NB4 (cell line): ENCODE measurements around the gene PLCD1.
"Not testable (repeated sequence)": the region's sequence is repeated elsewhere in the genome, so short reads cannot be mapped to it uniquely, and the experiment has no call there.

Source experiments
- DNase-seq: peaks from one replicate; pipeline ENCODE4 v3.0.0; 2010; ENCODE audit warnings: low read depth
- H3K4me3 ChIP-seq: one replicate; pipeline ENCODE4 v1.5.1; 2011; ENCODE audit warnings: mild to moderate bottlenecking, low read depth, low read length, moderate library complexity
- MYC ChIP-seq: IDR thresholded peaks from 2 replicates; pipeline ENCODE4 v1.6.1; 2011; ENCODE audit warnings: low read depth, low read length
- POLR2A ChIP-seq: IDR thresholded peaks from 2 replicates; pipeline ENCODE4 v1.6.1; 2011; ENCODE audit warnings: mild to moderate bottlenecking; ENCODE audit not compliant: insufficient read length; ENCODE audit errors: extremely low read depth
- TF ChIP-seq, protein P1 (sequence below): IDR thresholded peaks from 2 replicates; pipeline ENCODE4 v1.6.1; 2011; ENCODE audit warnings: low read depth, low read length
- TF ChIP-seq, protein P2 (sequence below): IDR thresholded peaks from one replicate; pipeline ENCODE4 v1.5.1; 2012; ENCODE audit warnings: low read depth, low read length

Gene PLCD1

DNA sequence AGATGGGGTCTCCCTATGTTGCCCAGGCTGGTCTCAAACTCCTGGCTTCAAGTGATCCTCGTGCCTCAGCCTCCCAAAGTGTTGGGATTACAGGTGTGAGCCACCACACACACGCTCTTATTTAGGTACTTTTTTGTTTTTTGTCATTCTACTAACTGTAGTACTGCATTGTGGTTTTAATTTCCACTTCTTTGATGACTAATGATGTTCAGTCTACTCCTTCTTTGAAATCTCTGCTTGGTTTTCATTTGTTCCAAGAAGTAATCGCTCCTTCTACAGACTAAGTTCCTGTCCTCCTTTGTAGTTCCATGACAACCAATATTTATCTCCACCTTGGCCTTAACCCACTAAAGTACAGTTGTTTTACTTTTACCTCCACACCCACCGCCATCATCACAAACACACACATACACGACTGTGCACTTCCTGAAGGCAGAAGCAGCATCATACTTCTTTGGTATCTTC lies 9.0 kb upstream of the PLCD1 start:
- peak overlapping the region; percentile 21 for H3K4me3 ChIP-seq
- no peak for DNase-seq
- TF ChIP-seq, protein P1, sequence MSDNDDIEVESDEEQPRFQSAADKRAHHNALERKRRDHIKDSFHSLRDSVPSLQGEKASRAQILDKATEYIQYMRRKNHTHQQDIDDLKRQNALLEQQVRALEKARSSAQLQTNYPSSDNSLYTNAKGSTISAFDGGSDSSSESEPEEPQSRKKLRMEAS, result no peak
- TF ChIP-seq MYC (no peak), POLR2A (no peak)
- TF ChIP-seq, protein P2, sequence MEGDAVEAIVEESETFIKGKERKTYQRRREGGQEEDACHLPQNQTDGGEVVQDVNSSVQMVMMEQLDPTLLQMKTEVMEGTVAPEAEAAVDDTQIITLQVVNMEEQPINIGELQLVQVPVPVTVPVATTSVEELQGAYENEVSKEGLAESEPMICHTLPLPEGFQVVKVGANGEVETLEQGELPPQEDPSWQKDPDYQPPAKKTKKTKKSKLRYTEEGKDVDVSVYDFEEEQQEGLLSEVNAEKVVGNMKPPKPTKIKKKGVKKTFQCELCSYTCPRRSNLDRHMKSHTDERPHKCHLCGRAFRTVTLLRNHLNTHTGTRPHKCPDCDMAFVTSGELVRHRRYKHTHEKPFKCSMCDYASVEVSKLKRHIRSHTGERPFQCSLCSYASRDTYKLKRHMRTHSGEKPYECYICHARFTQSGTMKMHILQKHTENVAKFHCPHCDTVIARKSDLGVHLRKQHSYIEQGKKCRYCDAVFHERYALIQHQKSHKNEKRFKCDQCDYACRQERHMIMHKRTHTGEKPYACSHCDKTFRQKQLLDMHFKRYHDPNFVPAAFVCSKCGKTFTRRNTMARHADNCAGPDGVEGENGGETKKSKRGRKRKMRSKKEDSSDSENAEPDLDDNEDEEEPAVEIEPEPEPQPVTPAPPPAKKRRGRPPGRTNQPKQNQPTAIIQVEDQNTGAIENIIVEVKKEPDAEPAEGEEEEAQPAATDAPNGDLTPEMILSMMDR, result no peak

DNA sequence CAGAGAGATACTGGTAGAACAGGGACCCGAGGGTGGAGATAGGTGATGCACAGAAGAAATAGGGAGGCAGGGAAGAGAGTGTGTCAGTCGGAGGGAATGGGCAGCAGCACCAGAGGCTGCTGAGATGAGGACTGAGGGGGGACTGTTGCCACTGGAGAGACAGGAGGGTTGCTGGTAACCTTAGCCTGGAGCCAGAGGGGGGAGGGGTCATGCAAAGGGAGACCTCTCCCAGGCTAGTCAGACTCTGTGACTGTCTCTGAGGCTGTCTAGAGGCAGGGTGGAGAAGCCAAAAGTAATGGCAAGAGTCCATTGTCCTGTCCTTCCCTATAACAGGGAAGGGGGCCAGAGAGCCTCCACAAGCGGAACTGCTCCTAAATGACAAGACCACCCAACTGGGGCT lies 7.5 kb upstream of the PLCD1 start:
- H3K4me3 ChIP-seq, result no peak overlapping the region
- TF ChIP-seq, protein P1, result no peak
- TF ChIP-seq POLR2A (no peak), MYC (no peak)
- TF ChIP-seq, protein P2, result no peak
- no peak for DNase-seq

DNA sequence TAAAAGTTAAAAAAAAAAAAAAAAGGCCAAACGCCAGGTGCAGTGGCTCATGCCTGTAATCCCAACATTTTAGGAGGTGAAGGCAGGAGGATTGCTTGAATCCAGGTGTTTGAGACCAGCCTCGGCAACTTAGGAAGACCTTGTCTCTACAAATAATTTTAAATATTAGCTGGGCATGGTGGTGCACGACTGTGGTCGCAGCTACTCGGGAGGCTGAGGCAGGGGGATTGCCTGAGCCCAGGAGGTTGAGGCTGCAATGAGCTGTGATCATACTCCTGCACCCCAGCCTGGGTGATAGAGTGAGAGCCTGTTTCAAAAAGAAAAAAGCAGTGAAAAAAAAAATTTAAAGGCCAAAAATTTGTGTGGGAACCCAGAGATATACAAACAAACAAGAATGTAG lies 6.8 kb upstream of the PLCD1 start:
- no peak overlapping the region for H3K4me3 ChIP-seq
- no peak for DNase-seq
- TF ChIP-seq, protein P2, result no peak
- TF ChIP-seq, protein P1, result no peak
- no peak for TF ChIP-seq MYC
- TF ChIP-seq POLR2A, result no peak

DNA sequence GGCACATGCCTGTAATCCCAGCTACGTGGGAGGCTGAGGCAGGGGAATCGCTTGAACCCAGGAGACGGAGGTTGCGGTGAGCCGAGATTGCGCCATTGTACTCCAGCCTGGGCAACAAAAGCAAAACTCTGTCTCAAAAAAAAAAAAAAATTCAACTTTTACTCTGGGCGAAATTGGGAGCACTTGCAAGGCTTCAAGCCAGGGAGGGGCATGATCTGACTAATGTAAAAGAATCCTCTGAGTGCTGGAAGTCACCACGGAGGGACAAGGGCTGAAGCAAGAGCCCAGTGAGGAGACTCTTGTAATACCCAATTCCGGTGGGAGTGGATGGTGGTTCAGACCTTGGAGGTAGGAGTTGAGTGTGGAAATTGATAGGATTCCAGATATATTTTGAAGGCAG lies 4.9 kb upstream of the PLCD1 start:
- H3K4me3 ChIP-seq, result not testable (repeated sequence)
- peak; percentile 63 for DNase-seq

DNA sequence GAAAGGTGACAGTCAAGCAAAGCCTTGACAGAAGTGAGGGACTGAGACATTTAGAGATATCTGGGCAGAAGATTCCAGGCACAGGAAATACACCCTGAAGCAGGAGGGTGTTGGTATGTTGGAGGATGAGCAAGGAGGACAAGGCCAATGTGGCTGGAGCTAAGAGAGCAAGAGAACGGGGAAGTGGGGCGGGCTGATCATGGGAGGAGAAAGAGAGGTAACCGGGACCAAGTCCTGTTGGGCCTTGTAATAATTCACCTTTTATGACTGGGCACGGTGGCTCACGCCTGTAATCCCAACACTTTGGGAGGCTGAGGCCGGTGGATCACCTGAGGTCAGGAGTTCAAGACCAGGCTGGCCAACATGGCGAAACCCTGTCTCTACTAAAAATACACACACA lies 4.1 kb upstream of the PLCD1 start:
- not testable (repeated sequence) for DNase-seq, H3K4me3 ChIP-seq

DNA sequence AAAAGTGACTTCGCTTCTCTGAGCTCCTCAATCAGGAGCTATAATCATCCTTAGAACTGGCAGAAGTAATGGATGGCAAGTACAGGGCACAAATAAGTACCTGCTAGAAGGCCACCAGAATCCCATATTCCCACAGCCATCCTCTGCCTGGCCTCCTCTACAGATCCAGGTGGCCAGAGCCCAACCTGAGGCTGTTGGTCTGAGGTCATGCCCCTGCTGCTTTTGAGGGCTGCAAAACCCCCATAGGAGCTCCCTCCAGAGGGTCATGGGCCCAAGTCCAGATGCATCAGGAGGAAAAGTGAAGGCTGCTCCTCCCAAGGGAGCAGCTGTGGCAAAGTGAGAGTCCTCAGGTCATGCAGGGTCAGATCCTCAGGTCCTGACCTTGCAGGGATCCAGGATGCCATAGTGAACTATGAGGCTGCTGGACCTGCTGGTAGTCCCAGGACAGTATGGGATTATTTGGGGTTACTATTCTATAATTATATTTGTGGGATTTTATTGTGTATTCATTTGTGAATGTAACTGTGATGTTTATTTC lies 3.0 kb upstream of the PLCD1 start:
- TF ChIP-seq, protein P1, result no peak
- TF ChIP-seq POLR2A, result no peak
- TF ChIP-seq, protein P2, result no peak
- no peak for TF ChIP-seq MYC
- DNase-seq, result no peak
- H3K4me3 ChIP-seq, result no peak overlapping the region

DNA sequence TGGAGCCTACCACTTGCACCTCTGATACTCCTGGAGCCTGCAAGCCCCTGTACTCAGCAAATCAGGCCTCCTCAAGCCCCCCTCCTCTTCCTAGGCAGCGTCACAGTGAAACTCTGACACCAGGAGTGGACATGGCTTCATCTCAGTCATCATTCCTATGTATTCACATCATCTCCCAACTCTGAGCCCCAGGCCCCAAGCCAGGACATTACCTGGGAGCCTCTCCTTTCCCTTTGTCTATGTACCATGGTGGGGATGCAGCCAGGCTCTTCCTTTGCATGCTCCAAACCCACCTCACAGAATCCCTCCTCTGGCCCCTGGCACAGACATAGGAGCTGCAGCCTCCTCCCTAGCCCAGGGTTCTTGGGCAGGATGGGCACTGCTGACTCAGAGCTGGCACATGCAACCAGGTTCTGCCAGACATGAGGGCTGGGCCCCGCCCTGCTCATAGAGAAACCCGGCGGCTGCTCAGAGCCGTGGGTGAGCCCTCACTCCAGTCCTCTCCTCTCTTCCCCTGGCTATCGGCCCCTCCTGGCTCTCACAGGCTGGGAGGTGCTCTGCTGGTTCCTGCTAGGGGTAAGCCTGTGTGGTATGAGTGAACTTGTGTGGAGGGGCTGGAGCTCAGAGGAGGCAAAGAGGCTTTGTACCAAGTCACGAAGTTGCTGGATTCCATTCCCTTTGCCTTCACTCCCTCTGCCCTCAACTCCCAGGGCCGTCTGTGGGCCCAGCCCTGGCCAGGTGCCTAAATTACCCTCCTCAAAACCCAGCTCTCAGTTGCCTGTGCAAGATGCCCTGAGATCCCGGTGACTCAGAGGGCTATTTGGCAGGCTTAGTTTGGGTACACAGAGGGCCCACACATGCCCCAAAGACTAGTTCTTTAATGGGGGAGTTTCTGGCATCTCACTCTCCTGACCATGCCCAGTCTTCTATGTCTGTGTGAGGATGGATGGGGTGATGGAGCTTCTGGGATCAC lies 1.9 kb upstream of the PLCD1 start:
- DNase-seq, result no peak
- no peak overlapping the region for H3K4me3 ChIP-seq
- TF ChIP-seq, protein P1, result no peak
- TF ChIP-seq POLR2A (no peak), MYC (no peak)
- TF ChIP-seq, protein P2, result no peak
